HFFc6 (cell line): Measurements from ENCODE around the gene PRKAG2. TPM values are rescaled to one million over a fixed set of nuclear protein-coding genes. Genes with fewer than 3 reads are reported as not detected.

Experiments used
- DNase-seq: peaks from one replicate; pipeline ENCODE4 v3.0.0-alpha.2; 2018
- H3K27ac Mint-ChIP-seq: 2 replicates; pipeline ENCODE4 v1.8.0; 2020; ENCODE audit warnings: mild to moderate bottlenecking, mixed read lengths
- H3K27me3 Mint-ChIP-seq: 2 replicates; pipeline ENCODE4 v1.8.0; 2021; ENCODE audit warnings: mild to moderate bottlenecking, moderate library complexity, mixed read lengths; ENCODE audit not compliant: insufficient read depth
- H3K36me3 Mint-ChIP-seq: 2 replicates; pipeline ENCODE4 v1.8.0; 2021; ENCODE audit warnings: low read depth, mixed read lengths
- H3K4me1 Mint-ChIP-seq: 2 replicates; pipeline ENCODE4 v1.8.0; 2020; ENCODE audit warnings: low read depth, mixed read lengths
- H3K4me3 Mint-ChIP-seq: 2 replicates; pipeline ENCODE4 v1.8.0; 2020; ENCODE audit warnings: mild to moderate bottlenecking, moderate library complexity, mixed read lengths
- H3K9me3 Mint-ChIP-seq: 2 replicates; pipeline ENCODE4 v1.8.0; 2020; ENCODE audit warnings: mild to moderate bottlenecking, mixed read lengths
- CTCF ChIP-seq: fragments of 200-600 bp; sonication (generic); IDR thresholded peaks from 2 replicates; pipeline ENCODE4 v1.5.0; 2021; ENCODE audit warnings: antibody characterized with exemption, mild to moderate bottlenecking
- total RNA-seq, 6 experiments: library from RNA; stranded (reverse); fragmentation: NEBNext Ultra II Directional; extraction: Animal tissue kit (Norgen Biotek cat#: 25700); gene quantifications; 2 replicates in 1 of 6; 3 replicates in 5 of 6; pipeline ENCODE4 v1.2.3, GENCODE V29; 2021

Gene PRKAG2
- total RNA-seq, 6 experiments from 2014 or later, result 15.1 to 19.2 (median 18.4) TPM

GRCh38 chr7:151853896-151854719, 22.8 kb downstream of the PRKAG2 start:
- peaks cover 66% of the 10 kb centered on the region for H3K27me3 Mint-ChIP-seq
- H3K4me1 Mint-ChIP-seq, result no peaks in the 10 kb centered on the region

GRCh38 chr7:151852486-151853396, 24.2 kb downstream of the PRKAG2 start:
- H3K36me3 Mint-ChIP-seq, result no peaks in the 10 kb centered on the region
- peaks cover 64% of the 10 kb centered on the region for H3K27me3 Mint-ChIP-seq
- no peak for TF ChIP-seq CTCF
- H3K27ac Mint-ChIP-seq, result no peak overlapping the region
- no peaks in the 10 kb centered on the region for H3K9me3 Mint-ChIP-seq
- DNase-seq, result no peak
- no peaks in the 10 kb centered on the region for H3K4me1 Mint-ChIP-seq
- H3K4me3 Mint-ChIP-seq, result no peak overlapping the region; the same call in 1 of the 2 replicates

More at GRCh38 chr7:151853896-151854719, 22.8 kb downstream of the PRKAG2 start:
- H3K36me3 Mint-ChIP-seq, result no peaks in the 10 kb centered on the region
- TF ChIP-seq CTCF, result no peak
- H3K27ac Mint-ChIP-seq, result no peak overlapping the region
- no peak overlapping the region for H3K4me3 Mint-ChIP-seq
- DNase-seq, result no peak
- H3K9me3 Mint-ChIP-seq, result no peaks in the 10 kb centered on the region

GRCh38 chr7:151851782-151852181, 25.1 kb downstream of the PRKAG2 start:
- Mint-ChIP-seq H3K27me3 (peaks cover 62% of the 10 kb centered on the region), H3K27ac (no peak overlapping the region), H3K4me3 (no peak overlapping the region)

GRCh38 chr7:151851145-151851751, 25.7 kb downstream of the PRKAG2 start:
- Mint-ChIP-seq H3K27me3 (peaks cover 57% of the 10 kb centered on the region), H3K36me3 (no peaks in the 10 kb centered on the region), H3K4me3 (no peak overlapping the region), H3K27ac (no peak overlapping the region), H3K4me1 (no peaks in the 10 kb centered on the region), H3K9me3 (no peaks in the 10 kb centered on the region)
- TF ChIP-seq CTCF, result no peak
- no peak for DNase-seq

More at GRCh38 chr7:151851782-151852181, 25.1 kb downstream of the PRKAG2 start:
- H3K4me1 Mint-ChIP-seq, result no peaks in the 10 kb centered on the region
- DNase-seq, result no peak
- H3K36me3 Mint-ChIP-seq, result no peaks in the 10 kb centered on the region
- TF ChIP-seq CTCF, result no peak
- no peaks in the 10 kb centered on the region for H3K9me3 Mint-ChIP-seq

- Mint-ChIP-seq H3K4me1 (no peaks in the 10 kb centered on the region), H3K27me3 (peaks cover 52% of the 10 kb centered on the region), H3K4me3 (no peak overlapping the region), H3K9me3 (no peaks in the 10 kb centered on the region), H3K36me3 (no peaks in the 10 kb centered on the region), H3K27ac (no peak overlapping the region)
- no peak for TF ChIP-seq CTCF
- no peak for DNase-seq
Observed at GRCh38 chr7:151850491-151851124, 26.3 kb downstream of the PRKAG2 start.
